HepG2 (cell line): ENCODE data around the gene TTC23L. TPM values are rescaled to one million over a fixed set of nuclear protein-coding genes. Genes with fewer than 3 reads are reported as not detected.

Experiments used
- ATAC-seq: fragments of 200-7000 bp; cut with Tn5 transposase; 3 replicates; pipeline ENCODE4 v1.9.1; 2020; ENCODE audit warnings: mild to moderate bottlenecking, moderate library complexity
- BruUV-seq: library from RNA; stranded (reverse); fragments of 400-500 nt; replicated peaks from 2 replicates; lab custom pipeline; 2021; lab: Mats Ljungman, UMichigan
- CTCF ChIA-PET: fragments of 300-600 bp; formaldehyde crosslinking; extraction: SDS; loops from one replicate; lab custom pipeline; 2021; ENCODE audit warnings: low total read pairs, inconsistent platforms, low intra/inter-chr PET ratio; lab: Yijun Ruan, JAX
- POLR2A ChIA-PET: fragments of 350-600 bp; sonication (Branson Sonifier 250); formaldehyde crosslinking; loops from one replicate; lab custom pipeline; 2020; ENCODE audit warnings: antibody characterized with exemption, inconsistent platforms; lab: Yijun Ruan, JAX
- DNase-seq: peaks from one replicate; pipeline ENCODE4 v3.0.0-alpha.2; 2015; ENCODE audit warnings: low spot score
- FAIRE-seq: peaks from 3 replicates; lab custom pipeline; 2011; peaks lifted over from hg19 to GRCh38; lab: Jason Lieb, UNC
- H2AFZ ChIP-seq: one replicate; pipeline ENCODE4 v1.6.1; 2011; ENCODE audit warnings: low read length, inconsistent platforms
- H3K27ac ChIP-seq: fragments of 300-600 bp; 3 replicates; pipeline ENCODE4 v1.8.0; 2011; ENCODE audit warnings: mixed run types, mild to moderate bottlenecking, mixed read lengths, low read length, inconsistent platforms; ENCODE audit not compliant: insufficient read depth; ENCODE audit errors: extremely low read length
- H3K27me3 ChIP-seq, 2 experiments: fragments of 200-600 bp in 1 of 2; 2 replicates in 1 of 2; 3 replicates in 1 of 2; pipeline versions ENCODE4 v1.6.0 to v1.8.0; 2011; ENCODE audit warnings: low read length in 2 of 2, mild to moderate bottlenecking in 2 of 2, moderate library complexity in 2 of 2, inconsistent platforms in 1 of 2; ENCODE audit not compliant: insufficient read depth in 2 of 2, control insufficient read depth in 1 of 2
- H3K36me3 ChIP-seq, 2 experiments: fragments of 200-600 bp in 1 of 2; replicated peaks in 1 of 2; 2 replicates in 1 of 2; 3 replicates in 1 of 2; pipeline versions ENCODE4 v1.5.1 to v1.8.0; 2011; ENCODE audit warnings: low read length in 2 of 2, inconsistent platforms in 1 of 2; ENCODE audit not compliant: insufficient read depth in 2 of 2, control insufficient read depth in 1 of 2
- H3K4me1 ChIP-seq: 2 replicates; pipeline ENCODE4 v1.5.1; 2012; ENCODE audit warnings: low read length, inconsistent platforms; ENCODE audit not compliant: insufficient read depth
- H3K4me2 ChIP-seq: 2 replicates; pipeline ENCODE4 v1.6.0; 2011; ENCODE audit warnings: low read depth, low read length, inconsistent platforms
- H3K4me3 ChIP-seq, 3 experiments: fragments of 200-600 bp in 1 of 3; sonication (generic), shearing (Covaris generic) in 1 of 3; replicated peaks in 1 of 3; 2 replicates each; pipeline ENCODE4 v1.5.1; 2011 to 2016; ENCODE audit warnings: low read length in 3 of 3, inconsistent platforms in 2 of 3, low read depth in 2 of 3, mild to moderate bottlenecking in 2 of 3, control low read depth in 1 of 3, mixed read lengths in 1 of 3; ENCODE audit not compliant: insufficient read depth in 1 of 3
- H3K79me2 ChIP-seq: one replicate; pipeline ENCODE4 v1.6.1; 2011; ENCODE audit warnings: low read length, inconsistent platforms; ENCODE audit not compliant: insufficient read depth
- H3K9ac ChIP-seq: 2 replicates; pipeline ENCODE4 v1.6.0; 2011; ENCODE audit warnings: mild to moderate bottlenecking, low read depth, low read length, inconsistent platforms; ENCODE audit not compliant: insufficient read depth
- H3K9me3 ChIP-seq: 2 replicates; pipeline ENCODE4 v1.5.1; 2012; ENCODE audit warnings: mild to moderate bottlenecking, low read length
- H4K20me1 ChIP-seq: 2 replicates; pipeline ENCODE4 v1.6.0; 2011; ENCODE audit warnings: inconsistent platforms, mild to moderate bottlenecking, low read length, moderate library complexity; ENCODE audit not compliant: insufficient read depth
- FOXK1 ChIP-seq: sonication (generic); formaldehyde crosslinking; IDR thresholded peaks from 2 replicates; pipeline ENCODE4 v1.4.0; 2020; ENCODE audit warnings: low read depth, missing genetic modification reagents, borderline replicate concordance
- HMG20A ChIP-seq: IDR thresholded peaks from 2 replicates; pipeline ENCODE4 v1.6.1; 2016; ENCODE audit warnings: borderline replicate concordance
- IRF1 ChIP-seq: sonication (generic); formaldehyde crosslinking; IDR thresholded peaks from 2 replicates; pipeline ENCODE4 v1.4.0; 2020; ENCODE audit warnings: low read depth, mild to moderate bottlenecking, missing genetic modification reagents
- NFE2L2 ChIP-seq: fragments of 150-350 bp; IDR thresholded peaks from 2 replicates; pipeline ENCODE4 v1.6.1; 2014; ENCODE audit warnings: low read length
- YEATS2 ChIP-seq: sonication (generic); formaldehyde crosslinking; IDR thresholded peaks from 2 replicates; pipeline ENCODE4 v1.4.0; 2020; ENCODE audit warnings: missing genetic modification reagents, borderline replicate concordance
- ZNF280B ChIP-seq: sonication (generic); formaldehyde crosslinking; IDR thresholded peaks from 2 replicates; pipeline ENCODE4 v1.5.0; 2020; ENCODE audit warnings: missing genetic modification reagents, mild to moderate bottlenecking, borderline replicate concordance
- ZNF292 ChIP-seq: sonication (generic); formaldehyde crosslinking; IDR thresholded peaks from 2 replicates; pipeline ENCODE4 v1.8.1; 2022; ENCODE audit warnings: mild to moderate bottlenecking, low read depth, missing genetic modification reagents, borderline replicate concordance
- ZNF317 ChIP-seq: sonication (generic); formaldehyde crosslinking; IDR thresholded peaks from 2 replicates; pipeline ENCODE4 v1.5.0; 2020; ENCODE audit warnings: mild to moderate bottlenecking, missing genetic modification reagents
- ZNF512 ChIP-seq: sonication (generic); formaldehyde crosslinking; IDR thresholded peaks from 2 replicates; pipeline ENCODE4 v1.4.0; 2020; ENCODE audit warnings: mild to moderate bottlenecking, missing genetic modification reagents
- ZNF775 ChIP-seq: sonication (generic); formaldehyde crosslinking; IDR thresholded peaks from 2 replicates; pipeline ENCODE4 v1.4.0; 2020; ENCODE audit warnings: missing genetic modification reagents, mild to moderate bottlenecking, moderate library complexity, borderline replicate concordance
- WGBS: methylation state at CpG from one replicate; pipeline ENCODE4 v1.1.6; 2017; ENCODE audit warnings: low lambda C conversion rate; 5-methylcytosine and 5-hydroxymethylcytosine counted together
- in situ Hi-C: cut with HindIII; loops from 2 replicates; pipeline ENCODE4 v1.10.0; 2017; ENCODE audit warnings: low pct_unique_long_range_greater_than_20kb; ENCODE audit not compliant: extremely low pct_ligation_motif_present
- intact Hi-C: fragments of 100-400 bp; cut with micrococcal nuclease; formaldehyde crosslinking; loops from one replicate; pipeline ENCODE4 v1.10.0; 2022; ENCODE audit not compliant: unreplicated experiment
- polyA plus RNA-seq, 8 experiments: library from polyadenylated mRNA; depleted of rRNA in 3 of 8; stranded (reverse) in 7 of 8; unstranded in 1 of 8; fragments of >200 nt; fragmentation: Illumina TruSeq in 4 of 8; extraction: Trizol in 4 of 8; gene quantifications; 2 replicates each; pipeline versions ENCODE4 v1.2.1 to v1.2.3, GENCODE V29; 2011 to 2016; ENCODE audit warnings: low read depth in 4 of 8, missing spikeins in 1 of 8, mixed read lengths in 1 of 8; ENCODE audit not compliant: insufficient read depth in 1 of 8
- total RNA-seq, 5 experiments: library from RNA; depleted of rRNA; stranded (reverse); fragments of >200 nt; fragmentation: Illumina TruSeq; extraction: Trizol; gene quantifications; 2 replicates each; pipeline ENCODE4 v1.2.3, GENCODE V29; 2016; ENCODE audit warnings: low read depth in 1 of 5

TTC23L gene
- total and polyA plus RNA-seq, 2 of the 13 experiments (the other 11 are each of a cell fraction or from before 2014, with no cell fraction given), result 0.37 to 1.4 TPM

GRCh38 chr5:34817558-34818351 is 21.2 kb upstream of the TTC23L start:
- no peak for ATAC-seq
- H3K79me2 ChIP-seq, result no peaks in the 10 kb centered on the region
- no peak overlapping the region for H3K4me3 ChIP-seq
- TF ChIP-seq ZNF512 (CRISPR knock-in tag) (no peak), YEATS2 (CRISPR knock-in tag) (no peak), ZNF317 (CRISPR knock-in tag) (no peak), NFE2L2 (0 out of 2 replicates have a peak, but pooled peaks have one; percentile 49)
- 94% methylated on average over 3 of the region's 3 CpGs for WGBS
- no peaks in the 10 kb centered on the region for H3K27me3 ChIP-seq
- BruUV-seq, result no TSS peak
- in situ Hi-C loops (no loop called here), intact Hi-C loops (no loop called here)
- no peak for FAIRE-seq
- H3K27ac ChIP-seq, result no peak overlapping the region
- no peak overlapping the region for H2AFZ ChIP-seq
- no peaks in the 10 kb centered on the region for H4K20me1 ChIP-seq
- no peaks in the 10 kb centered on the region; a peak in 1 of 5 replicates for H3K36me3 ChIP-seq
- no peak for DNase-seq
- no peaks in the 10 kb centered on the region for H3K9me3 ChIP-seq
- no peak overlapping the region for H3K4me2 ChIP-seq
- no peak overlapping the region for H3K9ac ChIP-seq
- ChIA-PET CTCF (no interaction called here), POLR2A (no interaction called here)
- H3K4me1 ChIP-seq, result peaks cover 13% of the 10 kb centered on the region

GRCh38 chr5:34818717-34819116 is 20.2 kb upstream of the TTC23L start:
- Histone ChIP-seq H3K27me3 (no peaks in the 10 kb centered on the region), H3K36me3 (peaks cover 0 to 10% of the 10 kb centered on the region in 2 experiments; a peak in 1 of 5 replicates), H3K27ac (peak overlapping the region; percentile 28), H3K4me2 (no peak overlapping the region), H3K4me1 (peaks cover 13% of the 10 kb centered on the region), H3K4me3 (no peak overlapping the region), H3K9ac (no peak overlapping the region), H3K79me2 (no peaks in the 10 kb centered on the region), H4K20me1 (no peaks in the 10 kb centered on the region), H3K9me3 (no peaks in the 10 kb centered on the region), H2AFZ (no peak overlapping the region)
- WGBS, result 64% methylated on average over 3 of the region's 3 CpGs
- ChIA-PET POLR2A (no interaction called here), CTCF (no interaction called here)
- peak; percentile 53 for FAIRE-seq
- ATAC-seq, result peak; percentile 90
- no TSS peak for BruUV-seq
- intact Hi-C loops (no loop called here), in situ Hi-C loops (no loop called here)
- DNase-seq, result peak; percentile 33
- TF ChIP-seq ZNF775 (no peak), ZNF280B (CRISPR knock-in tag) (no peak), HMG20A (CRISPR knock-in tag) (no peak), ZNF292 (CRISPR knock-in tag) (peak; percentile 78; the same call in 1 of the 2 replicates), IRF1 (CRISPR knock-in tag) (no peak), FOXK1 (CRISPR knock-in tag) (no peak), ZNF512 (CRISPR knock-in tag) (no peak)
